ENCODE measurements around the gene FYN.

GRCh38 chr6:111880181-111880888 lies 7.1 kb upstream of the FYN start:
- TF ChIP-seq CTCF (IDR thresholded peaks at IDR 0.05 in 2 of 3, conservative IDR thresholded peaks at IDR 0.05 in 1 of 3; ENCODE audit: borderline replicate concordance in 1 of 3, insufficient read depth in 1 of 3, low read depth in 2 of 3, low read length in 2 of 3) (no peak), ATF3 (IDR thresholded peaks at IDR 0.05) (no peak), EZH2 (IDR thresholded peaks at IDR 0.05) (no peak), MAX (IDR thresholded peaks at IDR 0.05) (no peak), FOSL1 (IDR thresholded peaks at IDR 0.05; ENCODE audit: low read depth) (no peak), POLR2A (IDR thresholded peaks at IDR 0.05; ENCODE audit: borderline replicate concordance, extremely low read depth, insufficient read depth, insufficient read length) (no peak), ZNF274 (IDR thresholded peaks at IDR 0.05; ENCODE audit: low read depth, low read length) (no peak), EGR1 (IDR thresholded peaks at IDR 0.05; ENCODE audit: low read depth) (no peak), RAD21 (IDR thresholded peaks at IDR 0.05; ENCODE audit: low read depth) (no peak)
